Suprapubic skin (tissue), 4 donors: ENCODE data around the gene CALHM1. TPM values are rescaled to one million over a fixed set of nuclear protein-coding genes. Genes with fewer than 3 reads are reported as not detected.

ENCODE experiments used
- DNase-seq, 2 donors: peaks; one replicate each; pipeline ENCODE4 v3.0.0-alpha.2; 2019; ENCODE audit warnings: low spot score in 2 of 2
- H3K27ac ChIP-seq: fragments of 200-600 bp; sonication (generic); one replicate; pipeline ENCODE4 v1.5.1; 2019
- H3K27me3 ChIP-seq: fragments of 200-600 bp; sonication (generic); one replicate; pipeline ENCODE4 v1.5.1; 2019
- H3K36me3 ChIP-seq: fragments of 200-600 bp; sonication (generic); one replicate; pipeline ENCODE4 v1.5.1; 2019
- H3K4me1 ChIP-seq: fragments of 200-600 bp; sonication (generic); one replicate; pipeline ENCODE4 v1.5.1; 2019
- H3K4me3 ChIP-seq: fragments of 200-600 bp; sonication (generic); one replicate; pipeline ENCODE4 v1.5.1; 2019; ENCODE audit warnings: mild to moderate bottlenecking
- H3K9me3 ChIP-seq: fragments of 200-600 bp; sonication (generic); one replicate; pipeline ENCODE4 v1.5.1; 2019
- EP300 ChIP-seq: sonication (generic); formaldehyde crosslinking; IDR thresholded peaks from one replicate; pipeline ENCODE4 v1.6.1; 2017; ENCODE audit warnings: antibody characterized with exemption
- POLR2A ChIP-seq, 2 donors: fragments of 450-650 bp; IDR thresholded peaks; one replicate each; pipeline ENCODE4 v1.6.1; 2017; ENCODE audit warnings: antibody characterized with exemption in 2 of 2, mild to moderate bottlenecking in 2 of 2, moderate library complexity in 2 of 2
- POLR2AphosphoS5 ChIP-seq, 3 donors: sonication (generic); formaldehyde crosslinking; IDR thresholded peaks; one replicate each; pipeline ENCODE4 v1.6.1; 2017; ENCODE audit warnings: antibody characterized with exemption in 3 of 3
- WGBS: methylation state at CpG from one replicate; pipeline ENCODE4 v1.1.5; 2018; 5-methylcytosine and 5-hydroxymethylcytosine counted together
- total RNA-seq, 4 donors: library from RNA; depleted of rRNA; stranded (reverse); fragments of >200 nt; gene quantifications; one replicate each; pipeline ENCODE4 v1.1.0, GENCODE V29; 2016
- TF ChIP-seq, protein P1 (sequence below), 2 donors: fragments of 200-600 bp in 1 of 2; fragments of 450-650 bp in 1 of 2; sonication (generic) in 1 of 2; IDR thresholded peaks; one replicate each; pipeline ENCODE4 v1.5.1; 2016 to 2019; ENCODE audit warnings: antibody characterized with exemption in 2 of 2, mild to moderate bottlenecking in 1 of 2, moderate library complexity in 1 of 2

Gene CALHM1
- total RNA-seq, 4 donors from 2014 or later: not detected

DNA sequence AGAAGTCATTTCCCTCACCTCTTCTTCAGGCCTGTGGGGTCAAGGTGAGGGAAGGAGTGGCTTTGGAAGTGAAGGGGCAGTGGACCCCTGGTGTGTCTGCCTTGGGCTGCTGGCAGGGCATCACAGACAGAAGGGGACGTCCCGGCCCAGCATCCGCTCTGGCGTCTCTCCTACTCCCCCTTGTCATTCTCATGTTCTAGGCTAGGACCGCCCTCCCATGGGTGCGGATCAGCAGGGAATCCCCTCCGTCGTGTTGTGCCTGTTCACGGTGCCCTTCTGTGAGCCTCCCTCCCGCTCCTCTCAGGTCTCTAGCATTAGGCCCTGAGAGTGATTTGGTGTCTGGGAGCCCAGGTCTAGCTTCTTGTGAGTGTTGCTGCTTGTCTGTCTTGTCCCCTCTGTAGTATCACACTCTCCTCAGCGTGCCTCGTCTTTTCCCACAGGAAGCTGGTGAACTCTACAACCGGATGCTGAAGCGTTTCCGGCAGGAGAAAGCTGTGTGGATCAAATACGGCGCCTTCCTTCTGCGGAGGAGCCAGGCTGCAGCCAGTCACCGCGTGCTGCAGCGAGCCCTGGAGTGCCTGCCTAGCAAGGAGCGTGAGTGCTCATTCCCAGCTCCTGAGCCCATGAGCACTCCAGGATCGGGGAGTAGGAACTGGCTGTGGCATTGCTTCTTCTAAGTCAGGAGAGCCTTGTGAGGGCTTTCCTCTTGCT is 15.1 kb downstream of the CALHM1 start:
- TF ChIP-seq, protein P1, sequence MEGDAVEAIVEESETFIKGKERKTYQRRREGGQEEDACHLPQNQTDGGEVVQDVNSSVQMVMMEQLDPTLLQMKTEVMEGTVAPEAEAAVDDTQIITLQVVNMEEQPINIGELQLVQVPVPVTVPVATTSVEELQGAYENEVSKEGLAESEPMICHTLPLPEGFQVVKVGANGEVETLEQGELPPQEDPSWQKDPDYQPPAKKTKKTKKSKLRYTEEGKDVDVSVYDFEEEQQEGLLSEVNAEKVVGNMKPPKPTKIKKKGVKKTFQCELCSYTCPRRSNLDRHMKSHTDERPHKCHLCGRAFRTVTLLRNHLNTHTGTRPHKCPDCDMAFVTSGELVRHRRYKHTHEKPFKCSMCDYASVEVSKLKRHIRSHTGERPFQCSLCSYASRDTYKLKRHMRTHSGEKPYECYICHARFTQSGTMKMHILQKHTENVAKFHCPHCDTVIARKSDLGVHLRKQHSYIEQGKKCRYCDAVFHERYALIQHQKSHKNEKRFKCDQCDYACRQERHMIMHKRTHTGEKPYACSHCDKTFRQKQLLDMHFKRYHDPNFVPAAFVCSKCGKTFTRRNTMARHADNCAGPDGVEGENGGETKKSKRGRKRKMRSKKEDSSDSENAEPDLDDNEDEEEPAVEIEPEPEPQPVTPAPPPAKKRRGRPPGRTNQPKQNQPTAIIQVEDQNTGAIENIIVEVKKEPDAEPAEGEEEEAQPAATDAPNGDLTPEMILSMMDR (IDR thresholded peaks at IDR 0.05): no peak
- no peak for TF ChIP-seq POLR2AphosphoS5 (IDR thresholded peaks at IDR 0.05)
- TF ChIP-seq POLR2A (IDR thresholded peaks at IDR 0.05): no peak
- no peak for TF ChIP-seq EP300
- 81% methylated on average over 23 of the region's 23 CpGs for WGBS
- peaks cover 40% of the 10 kb centered on the region for H3K4me1 ChIP-seq
- H3K9me3 ChIP-seq: no peaks in the 10 kb centered on the region
- no peak for DNase-seq
- H3K4me3 ChIP-seq: no peak overlapping the region
- peaks cover 92% of the 10 kb centered on the region for H3K36me3 ChIP-seq
- H3K27ac ChIP-seq: no peak overlapping the region
- H3K27me3 ChIP-seq: no peaks in the 10 kb centered on the region

- WGBS: 75% methylated on average over 12 of the region's 13 CpGs
- H3K27ac ChIP-seq: no peak overlapping the region
Measured at GRCh38 chr10:103442031-103442461, 16.7 kb downstream of the CALHM1 start.

GRCh38 chr10:103441611-103442010 is 17.1 kb downstream of the CALHM1 start:
- no peak for DNase-seq
- Histone ChIP-seq H3K4me3 (no peak overlapping the region), H3K36me3 (peaks cover 97% of the 10 kb centered on the region), H3K4me1 (peaks cover 20% of the 10 kb centered on the region), H3K9me3 (no peaks in the 10 kb centered on the region), H3K27me3 (no peaks in the 10 kb centered on the region), H3K27ac (no peak overlapping the region)
- TF ChIP-seq POLR2AphosphoS5 (IDR thresholded peaks at IDR 0.05) (no peak), EP300 (no peak), POLR2A (IDR thresholded peaks at IDR 0.05) (no peak)
- TF ChIP-seq, protein P1 (IDR thresholded peaks at IDR 0.05): no peak
- 81% methylated on average over 3 of the region's 8 CpGs for WGBS

More at GRCh38 chr10:103442031-103442461, 16.7 kb downstream of the CALHM1 start:
- no peaks in the 10 kb centered on the region for H3K27me3 ChIP-seq
- no peak overlapping the region for H3K4me3 ChIP-seq
- peaks cover 24% of the 10 kb centered on the region for H3K4me1 ChIP-seq
- no peaks in the 10 kb centered on the region for H3K9me3 ChIP-seq
- no peak for DNase-seq
- peaks cover 96% of the 10 kb centered on the region for H3K36me3 ChIP-seq
- TF ChIP-seq POLR2AphosphoS5 (IDR thresholded peaks at IDR 0.05): no peak

DNA sequence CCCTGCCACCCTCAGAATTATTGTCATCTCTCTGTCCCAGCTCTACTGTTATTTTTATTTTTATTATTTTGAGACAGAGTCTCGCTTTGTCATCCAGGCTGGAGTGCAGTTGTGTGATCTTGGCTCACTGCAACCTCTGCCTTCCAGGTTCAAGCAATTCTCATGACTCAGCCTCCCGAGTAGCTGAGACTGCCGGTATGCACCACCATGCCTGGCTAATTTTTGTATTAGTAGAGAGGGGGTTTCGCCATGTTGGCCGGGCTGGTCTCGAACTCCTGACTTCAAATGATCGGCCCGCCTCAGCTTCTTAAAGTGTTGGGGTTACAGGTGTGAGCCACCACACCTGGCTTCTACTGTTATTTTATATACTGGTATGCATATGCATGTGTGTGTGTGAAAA is 17.5 kb downstream of the CALHM1 start:
- Histone ChIP-seq H3K4me3 (no peak overlapping the region), H3K4me1 (peaks cover 16% of the 10 kb centered on the region), H3K36me3 (peaks cover 97% of the 10 kb centered on the region), H3K9me3 (no peaks in the 10 kb centered on the region), H3K27me3 (no peaks in the 10 kb centered on the region), H3K27ac (no peak overlapping the region)
- WGBS: 91% methylated on average over 8 of the region's 8 CpGs
- DNase-seq: no peak
- no peak for TF ChIP-seq POLR2AphosphoS5 (IDR thresholded peaks at IDR 0.05)
- no peak for TF ChIP-seq EP300
- TF ChIP-seq POLR2A (IDR thresholded peaks at IDR 0.05): no peak
- TF ChIP-seq, protein P1 (IDR thresholded peaks at IDR 0.05): no peak

- Histone ChIP-seq H3K27ac (no peak overlapping the region), H3K4me3 (no peak overlapping the region), H3K36me3 (peaks cover 97% of the 10 kb centered on the region), H3K4me1 (peaks cover 8% of the 10 kb centered on the region), H3K27me3 (no peaks in the 10 kb centered on the region), H3K9me3 (no peaks in the 10 kb centered on the region)
- TF ChIP-seq EP300 (no peak), POLR2AphosphoS5 (IDR thresholded peaks at IDR 0.05) (no peak), POLR2A (IDR thresholded peaks at IDR 0.05) (no peak)
- TF ChIP-seq, protein P1 (IDR thresholded peaks at IDR 0.05): no peak
- WGBS: 89% methylated on average over 14 of the region's 14 CpGs
- DNase-seq: no peak
Measured at GRCh38 chr10:103440416-103440815, 18.3 kb downstream of the CALHM1 start.
